ENCODE measurements around the gene PDK2. TPM values are rescaled to one million over a fixed set of nuclear protein-coding genes. Genes with fewer than 3 reads are reported as not detected.

The PDK2 gene
- total RNA-seq, 4 donors from 2014 or later, result 111 to 335 (median 124) TPM

DNA sequence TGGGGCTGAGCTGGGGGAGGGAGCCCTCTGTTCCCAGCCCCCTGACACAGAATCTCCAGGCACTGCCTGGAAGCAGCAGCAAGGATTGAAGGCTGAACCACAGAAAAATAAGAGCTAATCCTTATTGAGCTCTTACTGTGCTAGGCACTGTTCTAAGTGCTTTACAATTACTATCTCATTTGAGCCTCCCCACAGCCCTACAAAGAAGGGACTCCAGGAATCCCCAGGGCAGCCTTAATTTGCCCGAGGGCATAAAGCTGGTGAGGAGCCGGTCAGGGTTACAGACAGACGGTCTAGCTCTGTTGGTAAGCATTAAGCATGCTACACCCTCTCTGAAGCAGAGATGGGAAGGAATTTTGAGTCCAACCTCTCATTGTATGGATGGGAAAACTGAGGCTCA is 27.8 kb downstream of the PDK2 start:
- TF ChIP-seq POLR2A (IDR thresholded peaks at IDR 0.05), result no peak
- Histone ChIP-seq H3K27me3 (no peaks in the 10 kb centered on the region), H3K9me3 (no peaks in the 10 kb centered on the region), H3K27ac (no peak overlapping the region), H3K4me3 (no peak overlapping the region), H3K36me3 (no peaks in the 10 kb centered on the region), H3K4me1 (peaks cover 0 to 4% of the 10 kb centered on the region in 2 donors)
- ATAC-seq (no peak), DNase-seq (no peak)
- in situ Hi-C loops (cut with MboI; ENCODE audit: low sequenced_read_pairs in 4 of 4), result no loop called here
- intact Hi-C loops (cut with DNase I; ENCODE audit: low total_unique reads), result no loop called here

DNA sequence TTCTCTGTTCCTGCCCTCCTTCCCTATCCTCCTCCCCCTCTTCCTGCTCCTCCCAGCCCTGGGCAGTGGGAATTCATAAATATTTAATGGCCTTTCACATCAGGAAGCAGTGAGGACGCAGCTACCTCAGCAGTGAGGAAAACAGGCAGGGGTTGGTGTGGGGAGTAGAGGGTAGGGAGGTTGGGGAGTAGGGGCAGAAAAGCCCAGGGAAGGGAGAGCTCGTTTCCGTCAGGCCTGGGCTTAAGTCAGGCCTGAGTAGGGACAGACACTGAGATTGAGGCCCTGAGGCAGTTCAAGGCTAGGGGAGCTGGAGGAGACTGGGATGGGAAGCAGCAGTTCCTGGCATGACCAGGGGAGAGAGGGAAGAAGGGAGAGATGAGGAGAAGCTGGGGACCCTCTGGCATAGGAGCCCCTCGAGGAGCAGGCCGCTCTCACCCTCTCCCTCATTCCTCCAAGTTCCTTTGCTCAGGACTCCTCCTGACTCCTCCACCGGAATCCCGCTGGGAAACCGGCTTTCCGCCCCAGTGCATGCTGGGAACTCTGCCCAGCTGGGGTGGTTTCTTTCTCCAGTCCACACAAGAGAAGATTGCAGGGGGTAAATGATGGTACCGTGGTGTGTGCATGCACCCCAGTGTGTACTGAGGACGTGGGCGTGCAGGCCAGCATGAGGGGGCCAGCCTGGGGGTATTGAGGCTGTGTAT is 28.6 kb downstream of the PDK2 start:
- no peaks in the 10 kb centered on the region for H3K36me3 ChIP-seq
- no peak for DNase-seq

DNA sequence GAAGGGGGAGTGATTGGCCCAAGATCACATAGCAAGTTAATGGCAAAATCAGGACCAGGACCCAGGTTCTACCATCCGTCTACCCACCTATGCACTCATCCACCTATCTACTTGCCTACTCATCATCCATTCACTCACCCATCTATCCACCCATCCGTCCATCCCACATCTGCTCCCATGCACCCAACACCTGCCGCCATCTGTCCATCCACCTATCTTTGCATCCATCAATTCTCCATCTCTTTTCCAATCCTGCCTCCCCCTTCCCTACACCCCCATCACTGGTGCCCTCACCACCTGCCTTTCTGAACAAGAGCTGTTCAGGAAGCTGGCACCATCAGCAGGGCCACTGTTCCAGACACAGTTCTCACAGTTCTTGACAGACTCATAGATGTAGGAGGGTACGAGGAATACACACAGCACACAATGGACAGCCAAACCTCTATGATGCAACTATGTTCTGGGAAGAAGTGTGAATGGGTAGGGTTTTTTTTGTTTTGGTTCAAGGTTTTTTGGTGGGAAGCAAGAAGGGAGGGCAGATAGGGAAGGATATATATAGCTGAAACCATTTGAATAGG is 30.4 kb downstream of the PDK2 start:
- H3K27ac ChIP-seq, result no peak overlapping the region
- peaks cover 0 to 14% of the 10 kb centered on the region in 2 donors for H3K4me1 ChIP-seq
- DNase-seq, result no peak
- H3K4me3 ChIP-seq, result no peak overlapping the region
- H3K9me3 ChIP-seq, result no peaks in the 10 kb centered on the region
- no peak for ATAC-seq
- peaks cover 0 to 4% (median 0%) of the 10 kb centered on the region in 3 donors for H3K27me3 ChIP-seq
- intact Hi-C loops (cut with DNase I; ENCODE audit: low total_unique reads) (no loop called here), in situ Hi-C loops (cut with MboI; ENCODE audit: low sequenced_read_pairs in 4 of 4) (no loop called here)
- no peak for TF ChIP-seq POLR2A (IDR thresholded peaks at IDR 0.05)
- no peak for TF ChIP-seq CTCF (IDR thresholded peaks at IDR 0.05 in 4 of 5, conservative IDR thresholded peaks at IDR 0.05 in 1 of 5)
- H3K36me3 ChIP-seq, result no peaks in the 10 kb centered on the region

More for the DNA sequence above, 28.6 kb downstream of the PDK2 start:
- H3K4me1 ChIP-seq, result peaks cover 0 to 3% of the 10 kb centered on the region in 2 donors
- TF ChIP-seq POLR2A (IDR thresholded peaks at IDR 0.05) (no peak), CTCF (IDR thresholded peaks at IDR 0.05 in 4 of 5, conservative IDR thresholded peaks at IDR 0.05 in 1 of 5) (no peak)
- H3K27me3 ChIP-seq, result peaks cover 0 to 2% (median 0%) of the 10 kb centered on the region in 3 donors
- no peaks in the 10 kb centered on the region for H3K9me3 ChIP-seq
- peak overlapping the region in 3 of 4 donors; percentile 28 to 61 (median 52) for H3K27ac ChIP-seq
- in situ Hi-C loops (cut with MboI; ENCODE audit: low sequenced_read_pairs in 4 of 4) (no loop called here), intact Hi-C loops (cut with DNase I; ENCODE audit: low total_unique reads) (no loop called here)
- no peak overlapping the region for H3K4me3 ChIP-seq
- no peak for ATAC-seq

GRCh38 chr17:50127697-50128361 is 32.7 kb downstream of the PDK2 start:
- Histone ChIP-seq H3K36me3 (no peaks in the 10 kb centered on the region), H3K27ac (no peak overlapping the region), H3K4me1 (peaks cover 13 to 30% of the 10 kb centered on the region in 2 donors), H3K9me3 (no peaks in the 10 kb centered on the region), H3K4me3 (no peak overlapping the region), H3K27me3 (peaks cover 0 to 4% (median 0%) of the 10 kb centered on the region in 3 donors)
- intact Hi-C loops (cut with DNase I; ENCODE audit: low total_unique reads), result no loop called here
- no peak for ATAC-seq
- TF ChIP-seq POLR2A (IDR thresholded peaks at IDR 0.05) (no peak), CTCF (IDR thresholded peaks at IDR 0.05 in 4 of 5, conservative IDR thresholded peaks at IDR 0.05 in 1 of 5) (no peak)
- DNase-seq, result no peak
- in situ Hi-C loops (cut with MboI; ENCODE audit: low sequenced_read_pairs in 4 of 4), result no loop called here
